Measurements from ENCODE around the gene OVOL2.

The OVOL2 gene

GRCh38 chr20:18072532-18072931 is 14.8 kb upstream of the OVOL2 start:
- TF ChIP-seq CTCF (IDR thresholded peaks at IDR 0.05; ENCODE audit: low read depth, low read length) = no peak

GRCh38 chr20:18066421-18067333 is 9.0 kb upstream of the OVOL2 start:
- H3K4me3 ChIP-seq (ENCODE audit: low read depth, low read length) = no peak overlapping the region
- TF ChIP-seq CTCF (IDR thresholded peaks at IDR 0.05; ENCODE audit: low read depth, low read length) = no peak

More at GRCh38 chr20:18072532-18072931, 14.8 kb upstream of the OVOL2 start:
- no peak overlapping the region for H3K4me3 ChIP-seq (ENCODE audit: low read depth, low read length)

GRCh38 chr20:18063676-18064075 is 6.0 kb upstream of the OVOL2 start:
- no peak overlapping the region for H3K4me3 ChIP-seq (ENCODE audit: low read depth, low read length)
- no peak for TF ChIP-seq CTCF (IDR thresholded peaks at IDR 0.05; ENCODE audit: low read depth, low read length)

DNA sequence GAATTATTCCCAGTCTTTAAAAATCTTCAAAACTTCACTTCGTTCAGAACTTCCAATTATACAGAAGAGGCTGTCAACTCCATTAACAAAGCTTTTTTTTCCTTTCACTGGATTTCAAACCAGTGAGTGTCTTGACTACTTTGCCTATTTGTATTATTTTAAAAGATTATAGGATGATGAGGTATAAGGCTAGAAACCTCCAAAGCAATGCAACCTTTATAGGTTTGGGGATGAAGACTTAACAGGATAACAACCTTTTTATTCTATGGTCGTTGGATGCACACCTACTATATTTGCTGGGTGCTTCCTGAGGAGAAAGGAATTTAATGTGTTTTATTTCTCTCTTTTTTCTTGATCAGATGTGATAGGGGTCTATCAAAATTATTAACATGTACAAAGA is 1.9 kb upstream of the OVOL2 start:
- TF ChIP-seq CTCF (IDR thresholded peaks at IDR 0.05; ENCODE audit: low read depth, low read length) = no peak
- H3K4me3 ChIP-seq (ENCODE audit: low read depth, low read length) = no peak overlapping the region

- no peak overlapping the region for H3K4me3 ChIP-seq (ENCODE audit: low read depth, low read length)
- TF ChIP-seq CTCF (IDR thresholded peaks at IDR 0.05; ENCODE audit: low read depth, low read length) = no peak
Measured at GRCh38 chr20:18058661-18059467, 1.1 kb upstream of the OVOL2 start.

DNA sequence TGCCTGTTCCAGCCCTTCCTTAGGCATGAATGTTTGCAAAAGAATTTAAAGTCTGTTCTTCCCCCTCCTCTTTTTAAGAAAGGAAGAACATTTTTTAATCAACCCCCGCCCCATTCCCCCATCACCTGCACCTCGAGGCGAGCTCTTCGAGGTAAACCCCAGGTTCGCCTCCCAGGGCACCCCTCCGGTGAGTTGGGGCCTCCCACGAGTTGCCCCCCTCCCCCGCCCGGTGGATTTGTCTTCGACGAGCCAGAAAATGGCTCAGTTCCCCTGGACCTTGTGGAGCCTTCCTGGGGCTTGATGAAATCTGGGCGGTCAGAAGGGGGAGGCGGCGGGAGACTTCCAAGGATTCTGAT is 256 bp upstream of the OVOL2 start:
- no peak overlapping the region for H3K4me3 ChIP-seq (ENCODE audit: low read depth, low read length)
- no peak for TF ChIP-seq CTCF (IDR thresholded peaks at IDR 0.05; ENCODE audit: low read depth, low read length)

Data from WI38 (cell line).